ENCODE data around the gene TPH2.

The TPH2 gene

GRCh38 chr12:71958993-71959578, 20.4 kb downstream of the TPH2 start:
- DNase-seq (ENCODE audit: low spot score): no peak

- no peak for DNase-seq (ENCODE audit: low spot score)
Measured at GRCh38 chr12:71967211-71967610, 28.6 kb downstream of the TPH2 start.

GRCh38 chr12:71969330-71969729, 30.7 kb downstream of the TPH2 start:
- DNase-seq (ENCODE audit: low spot score): no peak

- no peak for DNase-seq (ENCODE audit: low spot score)
Measured at GRCh38 chr12:71970031-71970430, 31.4 kb downstream of the TPH2 start.

- DNase-seq (ENCODE audit: low spot score): peak; percentile 57
Measured at GRCh38 chr12:71972441-71973074, 33.9 kb downstream of the TPH2 start.

GRCh38 chr12:71973687-71974086, 35.0 kb downstream of the TPH2 start:
- no peak for DNase-seq (ENCODE audit: low spot score)

- no peak for DNase-seq (ENCODE audit: low spot score)
Measured at GRCh38 chr12:71980538-71980937, 41.9 kb downstream of the TPH2 start.

GRCh38 chr12:71981149-71981548, 42.5 kb downstream of the TPH2 start:
- no peak for DNase-seq (ENCODE audit: low spot score)

- DNase-seq (ENCODE audit: low spot score): no peak
Measured at GRCh38 chr12:71994715-71995114, 56.1 kb downstream of the TPH2 start.

- DNase-seq (ENCODE audit: low spot score): no peak
Measured at GRCh38 chr12:71999795-72000194, 61.1 kb downstream of the TPH2 start.

GRCh38 chr12:72000969-72001648, 62.5 kb downstream of the TPH2 start:
- DNase-seq (ENCODE audit: low spot score): no peak

GRCh38 chr12:72006766-72007165, 68.1 kb downstream of the TPH2 start:
- DNase-seq (ENCODE audit: low spot score): no peak

- no peak for DNase-seq (ENCODE audit: low spot score)
Measured at GRCh38 chr12:72010356-72010755, 71.7 kb downstream of the TPH2 start.

GRCh38 chr12:72011374-72011773, 72.7 kb downstream of the TPH2 start:
- DNase-seq (ENCODE audit: low spot score): no peak

- DNase-seq (ENCODE audit: low spot score): no peak
Measured at GRCh38 chr12:72012874-72013273, 74.2 kb downstream of the TPH2 start.

GRCh38 chr12:72015895-72016294, 77.2 kb downstream of the TPH2 start:
- DNase-seq (ENCODE audit: low spot score): no peak

- DNase-seq (ENCODE audit: low spot score): peak; percentile 76
Measured at GRCh38 chr12:72017054-72017651, 78.5 kb downstream of the TPH2 start.

GRCh38 chr12:72018036-72018435, 79.4 kb downstream of the TPH2 start:
- no peak for DNase-seq (ENCODE audit: low spot score)

- DNase-seq (ENCODE audit: low spot score): peak; percentile 29
Measured at GRCh38 chr12:72024613-72025012, 86.0 kb downstream of the TPH2 start.

GRCh38 chr12:72025524-72025923, 86.9 kb downstream of the TPH2 start:
- peak; percentile 13 for DNase-seq (ENCODE audit: low spot score)

GRCh38 chr12:72028966-72029365, 90.3 kb downstream of the TPH2 start:
- no peak for DNase-seq (ENCODE audit: low spot score)

GRCh38 chr12:72030277-72030676, 91.6 kb downstream of the TPH2 start:
- no peak for DNase-seq (ENCODE audit: low spot score)

- DNase-seq (ENCODE audit: low spot score): no peak
Measured at GRCh38 chr12:72031066-72031465, 92.4 kb downstream of the TPH2 start.
